Liver (tissue), 9 donors: ENCODE results near the gene COMMD4. TPM values are rescaled to one million over a fixed set of nuclear protein-coding genes. Genes with fewer than 3 reads are reported as not detected.

Source experiments
- DNase-seq: peaks from one replicate; pipeline ENCODE4 v3.0.0-alpha.2; 2017; ENCODE audit warnings: low spot score
- H3K27ac ChIP-seq, 2 donors: one replicate each; pipeline ENCODE4 v1.7.0; 2013; ENCODE audit warnings: inconsistent platforms in 2 of 2, low read length in 2 of 2, control low read depth in 1 of 2, low read depth in 1 of 2, mild to moderate bottlenecking in 1 of 2
- H3K27me3 ChIP-seq, 4 donors: one replicate each; pipeline versions ENCODE4 v1.6.1 to v1.7.0; 2013; ENCODE audit warnings: low read length in 3 of 4, inconsistent platforms in 1 of 4, mild to moderate bottlenecking in 1 of 4, moderate library complexity in 1 of 4; ENCODE audit not compliant: control insufficient read depth in 4 of 4, insufficient read depth in 4 of 4
- H3K36me3 ChIP-seq, 4 donors: one replicate each; pipeline versions ENCODE4 v1.6.1 to v1.7.0; 2013; ENCODE audit warnings: low read length in 3 of 4, mild to moderate bottlenecking in 3 of 4, low read depth in 1 of 4, moderate library complexity in 1 of 4; ENCODE audit not compliant: control insufficient read depth in 4 of 4, insufficient read depth in 3 of 4
- H3K4me1 ChIP-seq, 4 donors: one replicate each; pipeline versions ENCODE4 v1.6.1 to v1.7.0; 2013; ENCODE audit warnings: low read length in 3 of 4, mild to moderate bottlenecking in 3 of 4, moderate library complexity in 1 of 4; ENCODE audit not compliant: control insufficient read depth in 4 of 4, insufficient read depth in 4 of 4
- H3K4me3 ChIP-seq, 3 donors: one replicate each; pipeline versions ENCODE4 v1.6.1 to v1.7.0; 2013; ENCODE audit warnings: low read length in 3 of 3, control low read depth in 1 of 3, low read depth in 1 of 3, mild to moderate bottlenecking in 1 of 3
- H3K9ac ChIP-seq, 2 donors: one replicate each; pipeline ENCODE4 v1.7.0; 2013; ENCODE audit warnings: low read length in 2 of 2, mild to moderate bottlenecking in 2 of 2, moderate library complexity in 2 of 2, control low read depth in 1 of 2, low read depth in 1 of 2
- H3K9me3 ChIP-seq, 4 donors: one replicate each; pipeline versions ENCODE4 v1.6.1 to v1.7.0; 2013; ENCODE audit warnings: low read length in 3 of 4; ENCODE audit not compliant: control insufficient read depth in 4 of 4
- CTCF ChIP-seq: fragments of 150-350 bp; IDR thresholded peaks from 2 replicates; pipeline ENCODE4 v1.5.1; 2017; ENCODE audit warnings: improper control_type of control experiment, low read depth, low read length; ENCODE audit not compliant: missing input control
- FOXA1 ChIP-seq: IDR thresholded peaks from 2 replicates; pipeline ENCODE4 v1.6.1; 2016; ENCODE audit warnings: antibody characterized with exemption
- GABPA ChIP-seq, 2 donors: IDR thresholded peaks in 1 of 2; conservative IDR thresholded peaks in 1 of 2; 2 replicates each; pipeline ENCODE4 v1.6.1; 2016; ENCODE audit warnings: antibody characterized with exemption in 2 of 2, mild to moderate bottlenecking in 1 of 2, moderate library complexity in 1 of 2
- JUND ChIP-seq, 2 donors: IDR thresholded peaks; 2 replicates each; pipeline ENCODE4 v1.6.1; 2016; ENCODE audit warnings: antibody characterized with exemption in 2 of 2
- MAX ChIP-seq: IDR thresholded peaks from 2 replicates; pipeline ENCODE4 v1.6.1; 2016; ENCODE audit warnings: antibody characterized with exemption
- NR2F2 ChIP-seq: IDR thresholded peaks from 2 replicates; pipeline ENCODE4 v1.6.1; 2016; ENCODE audit warnings: antibody characterized with exemption
- RAD21 ChIP-seq, 2 donors: IDR thresholded peaks; 2 replicates each; pipeline ENCODE4 v1.6.1; 2016; ENCODE audit warnings: antibody characterized with exemption in 2 of 2, mild to moderate bottlenecking in 2 of 2
- RXRA ChIP-seq, 2 donors: IDR thresholded peaks; 2 replicates each; pipeline ENCODE4 v1.6.1; 2017 to 2018; ENCODE audit warnings: antibody characterized with exemption in 2 of 2, mild to moderate bottlenecking in 1 of 2
- ZBTB33 ChIP-seq: IDR thresholded peaks from 2 replicates; pipeline ENCODE4 v1.6.1; 2016; ENCODE audit warnings: antibody characterized with exemption
- WGBS: extraction: QIAGEN DNeasy Blood & Tissue Kit; methylation state at CpG from one replicate; pipeline ENCODE4 v1.1.7; 2013; 5-methylcytosine and 5-hydroxymethylcytosine counted together
- polyA plus RNA-seq, 2 donors: library from polyadenylated mRNA; stranded (reverse) in 1 of 2; unstranded in 1 of 2; fragments of 200-250 nt in 1 of 2; fragments of >200 nt in 1 of 2; fragmentation: Nextera tagmentation in 1 of 2; extraction: Ambion mirVana in 1 of 2; gene quantifications; one replicate each; pipeline versions ENCODE4 v1.2.1 to v1.2.3, GENCODE V29; 2013 to 2015
- total RNA-seq, 2 donors: library from RNA; depleted of rRNA; stranded (reverse); fragments of >200 nt; gene quantifications; one replicate each; pipeline ENCODE4 v1.2.3, GENCODE V29; 2014
- donor health status: healthy.
- donor health status: healthy.
- donor health status: healthy.
- donor health status: healthy.
- donor health status: healthy.

COMMD4 gene
- total and polyA plus RNA-seq, 4 donors: 21.2 to 56.0 (median 37.3) TPM

GRCh38 chr15:75371486-75371885 is 35.6 kb downstream of the COMMD4 start:
- no peak for DNase-seq
- WGBS: 94% methylated on average over 1 of the region's 1 CpG
- Histone ChIP-seq H3K27ac (no peak overlapping the region), H3K36me3 (peaks cover 9 to 44% (median 32%) of the 10 kb centered on the region in 4 donors), H3K9ac (no peak overlapping the region), H3K9me3 (no peaks in the 10 kb centered on the region), H3K4me3 (no peak overlapping the region), H3K27me3 (no peaks in the 10 kb centered on the region), H3K4me1 (peaks cover 1 to 22% (median 20%) of the 10 kb centered on the region in 4 donors)
- no peak for TF ChIP-seq ZBTB33
- TF ChIP-seq NR2F2: no peak
- no peak for TF ChIP-seq FOXA1
- no peak for TF ChIP-seq CTCF

- Histone ChIP-seq H3K36me3 (peaks cover 9 to 40% (median 30%) of the 10 kb centered on the region in 4 donors), H3K4me1 (peaks cover 1 to 22% (median 20%) of the 10 kb centered on the region in 4 donors), H3K9ac (no peak overlapping the region), H3K27ac (no peak overlapping the region), H3K9me3 (no peaks in the 10 kb centered on the region), H3K4me3 (no peak overlapping the region), H3K27me3 (no peaks in the 10 kb centered on the region)
- WGBS: 97% methylated on average over 11 of the region's 11 CpGs
- no peak for TF ChIP-seq CTCF
- TF ChIP-seq MAX: no peak
- no peak for TF ChIP-seq NR2F2
- no peak for TF ChIP-seq ZBTB33
- TF ChIP-seq GABPA (IDR thresholded peaks at IDR 0.05 in 1 of 2, conservative IDR thresholded peaks at IDR 0.05 in 1 of 2): no peak
- TF ChIP-seq JUND (IDR thresholded peaks at IDR 0.05): no peak
- TF ChIP-seq RXRA (IDR thresholded peaks at IDR 0.05): no peak
- no peak for TF ChIP-seq RAD21 (IDR thresholded peaks at IDR 0.05)
- no peak for DNase-seq
Observed at GRCh38 chr15:75371901-75372688, 36.2 kb downstream of the COMMD4 start.
